SW 1271 (cell line): ENCODE measurements around the gene PLCL2.

Source experiments
- DNase-seq, 2 experiments: peaks; one replicate each; lab custom pipeline; 2025; lab: John Stamatoyannopoulos, UW

Gene PLCL2

GRCh38 chr3:17044855-17045254, 160.1 kb downstream of the PLCL2 start:
- no peak for DNase-seq

GRCh38 chr3:17045705-17046104, 160.9 kb downstream of the PLCL2 start:
- no peak for DNase-seq

GRCh38 chr3:17046623-17047022, 161.9 kb downstream of the PLCL2 start:
- DNase-seq, result no peak

- DNase-seq, result no peak
These were observed 162.4 kb downstream of the PLCL2 start for GRCh38 chr3:17047162-17047561.

GRCh38 chr3:17047894-17048293, 163.1 kb downstream of the PLCL2 start:
- no peak for DNase-seq

GRCh38 chr3:17050071-17050470, 165.3 kb downstream of the PLCL2 start:
- DNase-seq, result no peak

- DNase-seq, result no peak
These were observed 165.8 kb downstream of the PLCL2 start for GRCh38 chr3:17050506-17050905.

- DNase-seq, result no peak
These were observed 167.6 kb downstream of the PLCL2 start for GRCh38 chr3:17052363-17052762.

- DNase-seq, result no peak
These were observed 169.7 kb downstream of the PLCL2 start for GRCh38 chr3:17054301-17054981.

- no peak for DNase-seq
These were observed 170.2 kb downstream of the PLCL2 start for GRCh38 chr3:17054982-17055343.

GRCh38 chr3:17055374-17056276, 170.9 kb downstream of the PLCL2 start:
- DNase-seq, result no peak

- no peak for DNase-seq
These were observed 172.6 kb downstream of the PLCL2 start for GRCh38 chr3:17057321-17057720.

- DNase-seq, result no peak
These were observed 175.3 kb downstream of the PLCL2 start for GRCh38 chr3:17059989-17060550.

GRCh38 chr3:17061005-17061404, 176.2 kb downstream of the PLCL2 start:
- DNase-seq, result no peak

- no peak for DNase-seq
These were observed 178.0 kb downstream of the PLCL2 start for GRCh38 chr3:17062736-17063135.

GRCh38 chr3:17063596-17063995, 178.8 kb downstream of the PLCL2 start:
- no peak for DNase-seq

GRCh38 chr3:17065315-17065714, 180.6 kb downstream of the PLCL2 start:
- no peak for DNase-seq

GRCh38 chr3:17065881-17066280, 181.1 kb downstream of the PLCL2 start:
- no peak for DNase-seq

GRCh38 chr3:17069754-17070153, 185.0 kb downstream of the PLCL2 start:
- no peak for DNase-seq

GRCh38 chr3:17070161-17070959, 185.6 kb downstream of the PLCL2 start:
- DNase-seq, result no peak

- no peak for DNase-seq
These were observed 189.8 kb downstream of the PLCL2 start for GRCh38 chr3:17074559-17074958.

GRCh38 chr3:17075358-17075757, 190.6 kb downstream of the PLCL2 start:
- no peak for DNase-seq
